K562 (cell line): ENCODE data around the gene SLC17A4. TPM values are rescaled to one million over a fixed set of nuclear protein-coding genes. Genes with fewer than 3 reads are reported as not detected.

ENCODE experiments used
- ATAC-seq: fragments of 200-7000 bp; cut with Tn5 transposase; 3 replicates; pipeline ENCODE4 v1.9.1; 2020; ENCODE audit warnings: moderate library complexity
- BruUV-seq: library from RNA; stranded (reverse); fragments of 400-500 nt; replicated peaks from 2 replicates; lab custom pipeline; 2021; lab: Mats Ljungman, UMichigan
- CTCF ChIA-PET: fragments of 300-600 bp; formaldehyde crosslinking; extraction: SDS; loops from one replicate; lab custom pipeline; 2021; ENCODE audit warnings: low intra/inter-chr PET ratio; lab: Yijun Ruan, JAX
- POLR2A ChIA-PET: fragments of 300-600, 350-650 bp; sonication (Branson Sonifier 250); formaldehyde crosslinking; extraction: SDS; loops from one replicate; lab custom pipeline; 2021; ENCODE audit warnings: antibody characterized with exemption, inconsistent platforms; lab: Yijun Ruan, JAX
- DNase-seq, 4 experiments: peaks; one replicate each; pipeline versions ENCODE4 v3.0.0 to v3.0.0-alpha.2; 2011 to 2018; ENCODE audit warnings: low spot score in 3 of 4, mixed read lengths in 3 of 4; ENCODE audit errors: extremely low read depth in 1 of 4
- FAIRE-seq: peaks from 2 replicates; lab custom pipeline; 2011; peaks lifted over from hg19 to GRCh38; lab: Jason Lieb, UNC
- H2AFZ ChIP-seq: 2 replicates; pipeline ENCODE4 v1.6.0; 2011; ENCODE audit warnings: low read depth, low read length, control low read depth, inconsistent platforms
- H3K27ac ChIP-seq: fragments of 200-600 bp; 3 replicates; pipeline ENCODE4 v1.8.0; 2011; ENCODE audit warnings: low read depth, mild to moderate bottlenecking, control low read depth, inconsistent platforms, low read length, moderate library complexity, mixed read lengths; ENCODE audit errors: extremely low read depth
- H3K27me3 ChIP-seq, 2 experiments: fragments of 300-600 bp in 1 of 2; 2 replicates in 1 of 2; 3 replicates in 1 of 2; pipeline versions ENCODE4 v1.6.0 to v1.8.0; 2011; ENCODE audit warnings: inconsistent platforms in 2 of 2, low read length in 2 of 2, mild to moderate bottlenecking in 1 of 2, mixed read lengths in 1 of 2, moderate library complexity in 1 of 2; ENCODE audit not compliant: control insufficient read depth in 2 of 2, insufficient read depth in 2 of 2
- H3K36me3 ChIP-seq: fragments of 300-600 bp; 3 replicates; pipeline ENCODE4 v1.8.0; 2011; ENCODE audit warnings: mild to moderate bottlenecking, low read length, inconsistent platforms; ENCODE audit not compliant: control insufficient read depth, insufficient read depth
- H3K4me1 ChIP-seq, 2 experiments: fragments of 200-600 bp in 1 of 2; replicated peaks in 1 of 2; 2 replicates in 1 of 2; 3 replicates in 1 of 2; pipeline versions ENCODE4 v1.5.1 to v1.8.0; 2011; ENCODE audit warnings: inconsistent platforms in 2 of 2, low read length in 2 of 2, mild to moderate bottlenecking in 1 of 2, mixed read lengths in 1 of 2, moderate library complexity in 1 of 2; ENCODE audit not compliant: control insufficient read depth in 2 of 2, insufficient read depth in 2 of 2
- H3K4me2 ChIP-seq: 2 replicates; pipeline ENCODE4 v1.6.1; 2011; ENCODE audit warnings: low read length, control low read depth, inconsistent platforms, mixed read lengths; ENCODE audit not compliant: insufficient read depth
- H3K4me3 ChIP-seq: fragments of 200-600 bp; sonication (generic), shearing (Covaris generic); 2 replicates; pipeline ENCODE4 v1.5.1; 2016; ENCODE audit warnings: control low read depth, inconsistent platforms
- H3K79me2 ChIP-seq: fragments of 200-600 bp; 3 replicates; pipeline ENCODE4 v1.8.0; 2011; ENCODE audit warnings: low read length, inconsistent platforms; ENCODE audit not compliant: control insufficient read depth, insufficient read depth
- H3K9ac ChIP-seq, 2 experiments: 2 replicates each; pipeline versions ENCODE4 v1.6.0 to v1.6.1; 2011; ENCODE audit warnings: low read depth in 2 of 2, low read length in 2 of 2, control low read depth in 1 of 2, inconsistent platforms in 1 of 2, mild to moderate bottlenecking in 1 of 2, mixed read lengths in 1 of 2; ENCODE audit not compliant: insufficient read depth in 1 of 2
- H3K9me1 ChIP-seq: one replicate; pipeline ENCODE4 v1.6.0; 2011; ENCODE audit warnings: inconsistent platforms, mild to moderate bottlenecking, low read length, moderate library complexity; ENCODE audit not compliant: control insufficient read depth, insufficient read depth
- H3K9me3 ChIP-seq: replicated peaks from 2 replicates; pipeline ENCODE4 v1.5.1; 2011; ENCODE audit warnings: low read depth, low read length, inconsistent platforms; ENCODE audit not compliant: control insufficient read depth, insufficient read depth
- H4K20me1 ChIP-seq: replicated peaks from 2 replicates; pipeline ENCODE4 v1.6.1; 2011; ENCODE audit warnings: low read length, inconsistent platforms, mixed read lengths; ENCODE audit not compliant: control insufficient read depth, insufficient read depth
- CHAMP1 ChIP-seq: fragments of 450-650 bp; IDR thresholded peaks from 2 replicates; pipeline ENCODE4 v1.6.1; 2016; ENCODE audit warnings: mild to moderate bottlenecking
- HES1 ChIP-seq: fragments of 450-650 bp; IDR thresholded peaks from 2 replicates; pipeline ENCODE4 v1.6.1; 2016; ENCODE audit warnings: low read depth, mild to moderate bottlenecking, moderate library complexity
- MCM5 ChIP-seq: fragments of 450-650 bp; IDR thresholded peaks from 2 replicates; pipeline ENCODE4 v1.6.1; 2016; ENCODE audit warnings: low read depth
- NR2F6 ChIP-seq: fragments of 450-650 bp; formaldehyde crosslinking; IDR thresholded peaks from 2 replicates; pipeline ENCODE4 v1.4.0; 2020; ENCODE audit warnings: mild to moderate bottlenecking
- ZNF24 ChIP-seq: fragments of 450-650 bp; IDR thresholded peaks from 2 replicates; pipeline ENCODE4 v1.6.1; 2016
- ZNF41 ChIP-seq: fragments of 250-450 bp; sonication (Bioruptor Pico); conservative IDR thresholded peaks from 2 replicates; pipeline ENCODE4 v1.4.0; 2020; ENCODE audit warnings: mild to moderate bottlenecking
- WGBS: fragments of 100-300 bp; shearing (Covaris generic); methylation state at CpG from one replicate; pipeline ENCODE4 v1.1.6; 2016; ENCODE audit warnings: low coverage, mixed read lengths; ENCODE audit not compliant: insufficient coverage; ENCODE audit errors: missing lambda C conversion rate; 5-methylcytosine and 5-hydroxymethylcytosine counted together
- in situ Hi-C: fragments of 300-500 bp; cut with MboI; formaldehyde crosslinking; loops from 4 replicates; pipeline ENCODE4 v1.15.0; 2018; ENCODE audit warnings: inconsistent platforms, mixed read lengths
- intact Hi-C: fragments of 100-400 bp; cut with micrococcal nuclease; formaldehyde crosslinking; loops from 2 replicates; pipeline ENCODE4 v1.14.2; 2022
- polyA plus RNA-seq, 8 experiments: library from polyadenylated mRNA; depleted of rRNA in 4 of 8; stranded (reverse) in 5 of 8; unstranded in 3 of 8; fragments of >200 nt; fragmentation: Nextera tagmentation in 2 of 8; fragmentation: Illumina TruSeq in 1 of 8; extraction: Ambion mirVana in 2 of 8; extraction: Trizol in 1 of 8; gene quantifications; 2 replicates each; pipeline versions ENCODE4 v1.2.1 to v1.2.3, GENCODE V29; 2011 to 2014; ENCODE audit warnings: inconsistent platforms in 1 of 8, missing spikeins in 1 of 8
- total RNA-seq, 7 experiments: library from RNA; depleted of rRNA in 6 of 7; stranded (reverse); fragments of >200 nt in 6 of 7; fragmentation: Illumina TruSeq in 2 of 7; extraction: Trizol in 2 of 7; gene quantifications; 2 replicates each; pipeline versions ENCODE4 v1.2.1 to v1.2.3, GENCODE V29; 2011 to 2021; ENCODE audit warnings: low replicate concordance in 1 of 7

SLC17A4 gene
- total and polyA plus RNA-seq, 9 of the 15 experiments (the other 6 are each of a cell fraction or from before 2014, with no cell fraction given): not detected

GRCh38 chr6:25816252-25816651, 61.7 kb downstream of the SLC17A4 start:
- TF ChIP-seq NR2F6 (CRISPR knock-in tag) (no peak), ZNF24 (no peak), MCM5 (no peak), HES1 (no peak), CHAMP1 (no peak), ZNF41 (CRISPR knock-in tag) (no peak)
- Histone ChIP-seq H3K36me3 (no peaks in the 10 kb centered on the region), H3K27me3 (peaks cover 5 to 11% of the 10 kb centered on the region in 2 experiments; a peak in 2 of 5 replicates), H3K79me2 (no peaks in the 10 kb centered on the region), H3K9ac (no peak overlapping the region), H2AFZ (no peak overlapping the region), H3K9me1 (no peaks in the 10 kb centered on the region), H3K4me3 (no peak overlapping the region), H4K20me1 (no peaks in the 10 kb centered on the region), H3K4me1 (no peaks in the 10 kb centered on the region), H3K9me3 (no peaks in the 10 kb centered on the region), H3K4me2 (no peak overlapping the region), H3K27ac (no peak overlapping the region)
- WGBS: 0% methylated on average over 2 of the region's 2 CpGs
- ChIA-PET POLR2A (interaction anchor here (0.9 to 1.0 kb wide), 2 partner anchors 36 to 186 kb away, joined by 3 read pairs; no protein-coding TSS in a partner anchor), CTCF (no interaction called here)
- in situ Hi-C loops (no loop called here), intact Hi-C loops (no loop called here)
- ATAC-seq (no peak), DNase-seq (no peak), FAIRE-seq (no peak)
- no TSS peak for BruUV-seq
